Nephron (organoid): ENCODE data around the gene LDB2.

Experiments used
- H3K27ac Mint-ChIP-seq, 3 experiments: 2 replicates each; pipeline ENCODE4 v1.8.0; 2020; ENCODE audit warnings: mixed read lengths in 3 of 3, mild to moderate bottlenecking in 2 of 3, moderate library complexity in 1 of 3
- H3K27me3 Mint-ChIP-seq: 2 replicates; pipeline ENCODE4 v1.8.0; 2021; ENCODE audit warnings: low read depth, mild to moderate bottlenecking, moderate library complexity, mixed read lengths
- H3K36me3 Mint-ChIP-seq: 2 replicates; pipeline ENCODE4 v1.8.0; 2020; ENCODE audit warnings: low read depth, mixed read lengths
- H3K4me1 Mint-ChIP-seq: 2 replicates; pipeline ENCODE4 v1.8.0; 2020; ENCODE audit warnings: mixed read lengths
- H3K4me3 Mint-ChIP-seq, 3 experiments: 2 replicates each; pipeline ENCODE4 v1.8.0; 2020; ENCODE audit warnings: mild to moderate bottlenecking in 3 of 3, mixed read lengths in 3 of 3, moderate library complexity in 2 of 3
- H3K9me3 Mint-ChIP-seq: 2 replicates; pipeline ENCODE4 v1.8.0; 2020; ENCODE audit warnings: mixed read lengths
- TF ChIP-seq, protein P1 (sequence below), 3 experiments: fragments of 200-600 bp; sonication (generic); IDR thresholded peaks; one replicate each; pipeline ENCODE4 v1.5.0; 2021; ENCODE audit warnings: antibody characterized with exemption in 3 of 3; ENCODE audit not compliant: unreplicated experiment in 3 of 3

The LDB2 gene

GRCh38 chr4:16767861-16768260, 130.6 kb downstream of the LDB2 start:
- H3K36me3 Mint-ChIP-seq = peaks cover 14% of the 10 kb centered on the region
- H3K4me1 Mint-ChIP-seq = peaks cover 41% of the 10 kb centered on the region
- H3K27ac Mint-ChIP-seq = no peak overlapping the region
- H3K4me3 Mint-ChIP-seq = no peak overlapping the region
- H3K27me3 Mint-ChIP-seq = no peaks in the 10 kb centered on the region
- no peaks in the 10 kb centered on the region for H3K9me3 Mint-ChIP-seq
- TF ChIP-seq, protein P1, sequence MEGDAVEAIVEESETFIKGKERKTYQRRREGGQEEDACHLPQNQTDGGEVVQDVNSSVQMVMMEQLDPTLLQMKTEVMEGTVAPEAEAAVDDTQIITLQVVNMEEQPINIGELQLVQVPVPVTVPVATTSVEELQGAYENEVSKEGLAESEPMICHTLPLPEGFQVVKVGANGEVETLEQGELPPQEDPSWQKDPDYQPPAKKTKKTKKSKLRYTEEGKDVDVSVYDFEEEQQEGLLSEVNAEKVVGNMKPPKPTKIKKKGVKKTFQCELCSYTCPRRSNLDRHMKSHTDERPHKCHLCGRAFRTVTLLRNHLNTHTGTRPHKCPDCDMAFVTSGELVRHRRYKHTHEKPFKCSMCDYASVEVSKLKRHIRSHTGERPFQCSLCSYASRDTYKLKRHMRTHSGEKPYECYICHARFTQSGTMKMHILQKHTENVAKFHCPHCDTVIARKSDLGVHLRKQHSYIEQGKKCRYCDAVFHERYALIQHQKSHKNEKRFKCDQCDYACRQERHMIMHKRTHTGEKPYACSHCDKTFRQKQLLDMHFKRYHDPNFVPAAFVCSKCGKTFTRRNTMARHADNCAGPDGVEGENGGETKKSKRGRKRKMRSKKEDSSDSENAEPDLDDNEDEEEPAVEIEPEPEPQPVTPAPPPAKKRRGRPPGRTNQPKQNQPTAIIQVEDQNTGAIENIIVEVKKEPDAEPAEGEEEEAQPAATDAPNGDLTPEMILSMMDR (IDR thresholded peaks at IDR 0.05; ENCODE audit: unreplicated experiment in 3 of 3) = no peak

GRCh38 chr4:16767251-16767650, 131.2 kb downstream of the LDB2 start:
- Mint-ChIP-seq H3K9me3 (no peaks in the 10 kb centered on the region), H3K27ac (peak overlapping the region in 1 of 3 experiments; percentile 8), H3K36me3 (peaks cover 16% of the 10 kb centered on the region), H3K27me3 (no peaks in the 10 kb centered on the region), H3K4me3 (no peak overlapping the region), H3K4me1 (peaks cover 41% of the 10 kb centered on the region)
- TF ChIP-seq, protein P1 (IDR thresholded peaks at IDR 0.05; ENCODE audit: unreplicated experiment in 3 of 3) = no peak

DNA sequence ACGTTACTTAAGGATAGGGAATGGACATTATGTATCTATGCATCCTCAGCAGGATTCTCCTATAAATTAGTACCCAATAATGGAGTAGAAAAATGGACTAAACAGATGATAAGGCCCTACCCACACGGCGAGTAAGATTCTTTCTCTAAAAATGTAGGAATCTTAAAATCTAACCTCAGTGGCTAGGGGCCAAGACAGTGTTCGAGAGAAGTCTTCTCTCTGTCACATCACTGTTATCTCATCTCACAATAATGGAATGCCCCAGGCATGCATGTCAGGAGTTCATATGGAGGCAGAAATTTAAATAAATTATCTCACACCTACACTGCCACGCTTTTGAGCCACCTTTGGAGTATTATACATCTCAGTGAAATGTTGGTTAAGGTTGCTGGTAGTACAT, 132.9 kb downstream of the LDB2 start:
- H3K4me3 Mint-ChIP-seq = no peak overlapping the region
- no peaks in the 10 kb centered on the region for H3K27me3 Mint-ChIP-seq
- no peaks in the 10 kb centered on the region for H3K9me3 Mint-ChIP-seq
- TF ChIP-seq, protein P1 (IDR thresholded peaks at IDR 0.05; ENCODE audit: unreplicated experiment in 3 of 3) = no peak
- peaks cover 40% of the 10 kb centered on the region for H3K4me1 Mint-ChIP-seq
- no peak overlapping the region for H3K27ac Mint-ChIP-seq
- H3K36me3 Mint-ChIP-seq = peaks cover 12% of the 10 kb centered on the region

DNA sequence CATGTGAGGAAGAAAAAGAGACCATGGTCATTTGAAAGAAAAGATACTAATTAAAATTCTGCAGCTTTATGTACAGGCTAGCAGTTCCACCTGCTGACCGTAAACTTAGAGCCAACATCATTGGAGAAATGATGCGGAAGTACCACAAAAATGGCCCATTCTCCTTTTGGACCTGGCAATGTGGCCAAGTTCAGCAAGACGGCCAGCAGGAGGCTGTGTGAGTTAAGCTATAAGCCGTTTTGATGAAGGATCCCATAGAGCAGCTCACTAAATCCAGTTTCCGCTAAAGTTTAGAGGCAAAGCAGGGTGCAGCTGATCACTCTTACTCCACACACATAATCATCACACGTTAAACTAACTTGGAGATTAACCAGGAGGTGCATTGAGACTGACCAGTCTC, 133.8 kb downstream of the LDB2 start:
- H3K4me3 Mint-ChIP-seq = no peak overlapping the region
- peaks cover 46% of the 10 kb centered on the region for H3K4me1 Mint-ChIP-seq
- peaks cover 12% of the 10 kb centered on the region for H3K36me3 Mint-ChIP-seq
- no peaks in the 10 kb centered on the region for H3K9me3 Mint-ChIP-seq
- H3K27me3 Mint-ChIP-seq = no peaks in the 10 kb centered on the region
- peak overlapping the region in 2 of 3 experiments; percentile 52 to 97 for H3K27ac Mint-ChIP-seq
- TF ChIP-seq, protein P1 (IDR thresholded peaks at IDR 0.05; ENCODE audit: unreplicated experiment in 3 of 3) = peak; percentile 36 to 42 (median 38)

GRCh38 chr4:16760617-16761363, 137.7 kb downstream of the LDB2 start:
- Mint-ChIP-seq H3K4me3 (peak overlapping the region in 2 of 3 experiments; percentile 5 to 47), H3K9me3 (no peaks in the 10 kb centered on the region), H3K4me1 (peaks cover 67% of the 10 kb centered on the region), H3K36me3 (peaks cover 21% of the 10 kb centered on the region), H3K27me3 (no peaks in the 10 kb centered on the region), H3K27ac (peak overlapping the region; percentile 97 to 98 (median 97))
- TF ChIP-seq, protein P1 (IDR thresholded peaks at IDR 0.05; ENCODE audit: unreplicated experiment in 3 of 3) = no peak
